Gastrocnemius medialis (tissue), 4 donors: ENCODE measurements around the gene RAD51AP2. TPM values are rescaled to one million over a fixed set of nuclear protein-coding genes. Genes with fewer than 3 reads are reported as not detected.

Experiments
- ATAC-seq, 2 donors: fragments of 150-250 bp; one replicate each; pipeline ENCODE4 v1.9.1; 2016
- DNase-seq, 2 donors: peaks; one replicate each; pipeline ENCODE4 v3.0.0-alpha.2; 2019
- H3K27ac ChIP-seq, 4 donors: fragments of 200-600 bp; sonication (generic); 1 replicate in 1 of 4; 2 replicates in 3 of 4; pipeline ENCODE4 v1.5.1; 2016 to 2018; ENCODE audit warnings: mild to moderate bottlenecking in 2 of 4, moderate library complexity in 1 of 4
- H3K27me3 ChIP-seq, 3 donors: fragments of 200-600 bp; sonication (generic) in 2 of 3; 1 replicate in 1 of 3; 2 replicates in 2 of 3; pipeline versions ENCODE4 v1.5.1 to v1.6.0; 2016 to 2019; ENCODE audit warnings: mild to moderate bottlenecking in 1 of 3, moderate library complexity in 1 of 3
- H3K36me3 ChIP-seq, 2 donors: fragments of 200-600 bp; sonication (generic) in 1 of 2; one replicate each; pipeline ENCODE4 v1.5.1; 2017 to 2018
- H3K4me1 ChIP-seq, 2 donors: fragments of 200-600 bp; sonication (generic) in 1 of 2; one replicate each; pipeline ENCODE4 v1.5.1; 2016 to 2017; ENCODE audit warnings: mild to moderate bottlenecking in 2 of 2
- H3K4me3 ChIP-seq, 4 donors: fragments of 200-600 bp; sonication (generic) in 3 of 4; 1 replicate in 1 of 4; 2 replicates in 3 of 4; pipeline ENCODE4 v1.5.1; 2016 to 2019; ENCODE audit warnings: mild to moderate bottlenecking in 2 of 4
- H3K9me3 ChIP-seq, 3 donors: fragments of 200-600 bp; sonication (generic) in 2 of 3; 1 replicate in 1 of 3; 2 replicates in 2 of 3; pipeline ENCODE4 v1.5.1; 2016 to 2019
- CTCF ChIP-seq, 5 experiments: fragments of 450-650 bp in 3 of 5; fragments of 200-600 bp in 2 of 5; sonication (generic) in 2 of 5; IDR thresholded peaks in 4 of 5; conservative IDR thresholded peaks in 1 of 5; 1 replicate in 4 of 5; 2 replicates in 1 of 5; pipeline ENCODE4 v1.5.1; 2016 to 2019; ENCODE audit warnings: antibody characterized with exemption in 5 of 5, mild to moderate bottlenecking in 3 of 5, moderate library complexity in 3 of 5
- POLR2A ChIP-seq, 2 donors: fragments of 450-650 bp; IDR thresholded peaks; one replicate each; pipeline ENCODE4 v1.6.1; 2017; ENCODE audit warnings: antibody characterized with exemption in 2 of 2, mild to moderate bottlenecking in 2 of 2, moderate library complexity in 2 of 2
- in situ Hi-C, 4 donors: fragments of 200-750 bp; cut with MboI; loops; one replicate each; pipeline versions ENCODE4 v1.15.0 to v1.8.0; 2017; ENCODE audit warnings: low sequenced_read_pairs in 4 of 4
- intact Hi-C: fragments of 100-400 bp; cut with DNase I; formaldehyde crosslinking; loops from one replicate; pipeline ENCODE4 v1.15.1; 2023; ENCODE audit warnings: low total_unique reads
- total RNA-seq, 4 donors: library from RNA; depleted of rRNA; stranded (reverse); fragments of >200 nt; gene quantifications; one replicate each; pipeline versions ENCODE4 v1.1.0 to v1.2.3, GENCODE V29; 2016

The RAD51AP2 gene
- total RNA-seq, 4 donors from 2014 or later: not detected

- ATAC-seq: no peak
- no peak overlapping the region for H3K27ac ChIP-seq
- no peak for TF ChIP-seq CTCF (IDR thresholded peaks at IDR 0.05 in 4 of 5, conservative IDR thresholded peaks at IDR 0.05 in 1 of 5)
- no peak for TF ChIP-seq POLR2A (IDR thresholded peaks at IDR 0.05)
- H3K27me3 ChIP-seq: no peaks in the 10 kb centered on the region
- H3K9me3 ChIP-seq: no peaks in the 10 kb centered on the region
- no peaks in the 10 kb centered on the region for H3K36me3 ChIP-seq
- H3K4me3 ChIP-seq: no peak overlapping the region
- in situ Hi-C loops: no loop called here
- no peak for DNase-seq
- H3K4me1 ChIP-seq: peaks cover 0 to 4% of the 10 kb centered on the region in 2 donors
- intact Hi-C loops: loop anchor here (5.0 kb wide), 1 partner anchor 792 kb away; no protein-coding TSS in a partner anchor
These were observed 1.2 kb upstream of the RAD51AP2 start for GRCh38 chr2:17519486-17519885.

- TF ChIP-seq POLR2A (IDR thresholded peaks at IDR 0.05) (no peak), CTCF (IDR thresholded peaks at IDR 0.05 in 4 of 5, conservative IDR thresholded peaks at IDR 0.05 in 1 of 5) (no peak)
- Histone ChIP-seq H3K4me1 (peaks cover 0 to 4% of the 10 kb centered on the region in 2 donors), H3K36me3 (no peaks in the 10 kb centered on the region), H3K27ac (peak overlapping the region; percentile 80 to 85 (median 84)), H3K4me3 (peak overlapping the region; percentile 53 to 60 (median 57)), H3K9me3 (no peaks in the 10 kb centered on the region), H3K27me3 (no peaks in the 10 kb centered on the region)
- DNase-seq (no peak), ATAC-seq (peak; percentile 15 to 52)
- intact Hi-C loops: loop anchor here (1.0 to 5.0 kb wide), 2 partner anchors 22 to 790 kb away; no protein-coding TSS in a partner anchor
- in situ Hi-C loops: no loop called here
These were observed 594 bp downstream of the RAD51AP2 start for GRCh38 chr2:17517481-17518211.

- Histone ChIP-seq H3K9me3 (no peaks in the 10 kb centered on the region), H3K27ac (no peak overlapping the region), H3K36me3 (no peaks in the 10 kb centered on the region), H3K4me3 (no peak overlapping the region), H3K4me1 (peaks cover 0 to 4% of the 10 kb centered on the region in 2 donors), H3K27me3 (no peaks in the 10 kb centered on the region)
- TF ChIP-seq CTCF (IDR thresholded peaks at IDR 0.05 in 4 of 5, conservative IDR thresholded peaks at IDR 0.05 in 1 of 5) (no peak), POLR2A (IDR thresholded peaks at IDR 0.05) (no peak)
- DNase-seq (no peak), ATAC-seq (no peak)
- in situ Hi-C loops (no loop called here), intact Hi-C loops (loop anchor here (5.0 kb wide), 1 partner anchor 788 kb away; no protein-coding TSS in a partner anchor)
These were observed 2.6 kb downstream of the RAD51AP2 start for GRCh38 chr2:17515652-17516051.

- intact Hi-C loops: no loop called here
- H3K9me3 ChIP-seq: no peaks in the 10 kb centered on the region
- no peaks in the 10 kb centered on the region for H3K36me3 ChIP-seq
- in situ Hi-C loops: no loop called here
- no peaks in the 10 kb centered on the region for H3K4me1 ChIP-seq
- no peak for TF ChIP-seq CTCF (IDR thresholded peaks at IDR 0.05 in 4 of 5, conservative IDR thresholded peaks at IDR 0.05 in 1 of 5)
- TF ChIP-seq POLR2A (IDR thresholded peaks at IDR 0.05): no peak
- DNase-seq: no peak
- H3K27me3 ChIP-seq: no peaks in the 10 kb centered on the region
- no peak overlapping the region for H3K27ac ChIP-seq
- ATAC-seq: no peak
- no peak overlapping the region for H3K4me3 ChIP-seq
These were observed 11.3 kb downstream of the RAD51AP2 start for GRCh38 chr2:17506736-17507616.
